Measurements from ENCODE around the gene OR8B4.
"Not testable (repeated sequence)": the region's sequence is repeated elsewhere in the genome, so short reads cannot be mapped to it uniquely, and the experiment has no call there.

Gene OR8B4

GRCh38 chr11:124424384-124424921 is at the start of gene OR8B4:
Gene OR8B4, minus strand, starts transcription at chr11:124424871. Its CDS starts 0 bp downstream, at chr11:124424871.
- no peak for DNase-seq

GRCh38 chr11:124474079-124474478 is 49.4 kb upstream of the OR8B4 start:
- no peak for DNase-seq

- no peak for DNase-seq
Observed at GRCh38 chr11:124473476-124473875, 48.8 kb upstream of the OR8B4 start.

GRCh38 chr11:124470561-124471227 is 46.0 kb upstream of the OR8B4 start:
- no peak for DNase-seq

- no peak for DNase-seq
Observed at GRCh38 chr11:124467381-124467927, 42.8 kb upstream of the OR8B4 start.

GRCh38 chr11:124465368-124465767 is 40.7 kb upstream of the OR8B4 start:
- no peak for DNase-seq

GRCh38 chr11:124463990-124464389 is 39.3 kb upstream of the OR8B4 start:
- DNase-seq: no peak

GRCh38 chr11:124463324-124463723 is 38.7 kb upstream of the OR8B4 start:
- DNase-seq: no peak

GRCh38 chr11:124460459-124460858 is 35.8 kb upstream of the OR8B4 start:
- no peak for DNase-seq

- DNase-seq: not testable (repeated sequence)
Observed at GRCh38 chr11:124459379-124459778, 34.7 kb upstream of the OR8B4 start.

GRCh38 chr11:124454552-124454951 is 29.9 kb upstream of the OR8B4 start:
- no peak for DNase-seq

GRCh38 chr11:124446916-124447315 is 22.2 kb upstream of the OR8B4 start:
- no peak for DNase-seq

- no peak for DNase-seq
Observed at GRCh38 chr11:124445646-124446150, 21.0 kb upstream of the OR8B4 start, which contains the start of gene OR8B8. Gene OR8B8, minus strand, starts transcription at chr11:124445696. Its CDS starts 4,611 bp downstream, at chr11:124441085.

- DNase-seq: no peak
Observed at GRCh38 chr11:124442847-124443246, 18.2 kb upstream of the OR8B4 start.

GRCh38 chr11:124442442-124442841 is 17.8 kb upstream of the OR8B4 start:
- no peak for DNase-seq

GRCh38 chr11:124441519-124441918 is 16.8 kb upstream of the OR8B4 start:
- no peak for DNase-seq

- no peak for DNase-seq
Observed at GRCh38 chr11:124441081-124441480, 16.4 kb upstream of the OR8B4 start.

GRCh38 chr11:124440608-124441007 is 15.9 kb upstream of the OR8B4 start:
- DNase-seq: no peak

- DNase-seq: no peak
Observed at GRCh38 chr11:124434699-124435098, 10.0 kb upstream of the OR8B4 start.

GRCh38 chr11:124429599-124429998 is 4.9 kb upstream of the OR8B4 start:
- no peak for DNase-seq

- no peak for DNase-seq
Observed at GRCh38 chr11:124421043-124421442, 3.6 kb downstream of the OR8B4 start.

GRCh38 chr11:124415356-124415923 is 9.2 kb downstream of the OR8B4 start:
- peak; percentile 20 for DNase-seq

- DNase-seq: no peak
Observed at GRCh38 chr11:124409906-124410305, 14.8 kb downstream of the OR8B4 start.

GRCh38 chr11:124405581-124405980 is 19.1 kb downstream of the OR8B4 start:
- no peak for DNase-seq
